ENCODE measurements around the gene CABP7. TPM values are rescaled to one million over a fixed set of nuclear protein-coding genes. Genes with fewer than 3 reads are reported as not detected.

Gene CABP7
- total RNA-seq, 1 experiment from 2014 or later: not detected

GRCh38 chr22:29758959-29759358 lies 39.2 kb downstream of the CABP7 start:
- intact Hi-C loops (cut with micrococcal nuclease; ENCODE audit: unreplicated experiment): no loop called here
- H3K36me3 ChIP-seq (ENCODE audit: insufficient read depth, low read length, poor library complexity, severe bottlenecking): no peaks in the 10 kb centered on the region
- ChIA-PET CTCF (no interaction called here), POLR2A (ENCODE audit: low non-redundant PET) (no interaction called here)
- TF ChIP-seq EZH2 (IDR thresholded peaks at IDR 0.05; ENCODE audit: borderline replicate concordance, low read depth, low read length, poor library complexity, severe bottlenecking): no peak
- TF ChIP-seq CTCF (conservative IDR thresholded peaks at IDR 0.05; ENCODE audit: low read depth, low read length): no peak
- BruUV-seq (replicated peaks): no TSS peak
- H3K4me3 ChIP-seq (ENCODE audit: low read depth, low read length, poor library complexity, severe bottlenecking): no peak overlapping the region
- no peaks in the 10 kb centered on the region for H3K27me3 ChIP-seq (replicated peaks; ENCODE audit: insufficient read depth, low read depth, low read length, poor library complexity)
- H3K27ac ChIP-seq (ENCODE audit: low read depth, low read length, poor library complexity, severe bottlenecking): no peak overlapping the region
- no peak for DNase-seq (ENCODE audit: low spot score)
- H3K4me1 ChIP-seq (ENCODE audit: insufficient read depth, low read length, poor library complexity, severe bottlenecking): peaks cover 8% of the 10 kb centered on the region
- no peaks in the 10 kb centered on the region for H3K9me3 ChIP-seq (ENCODE audit: low read depth, low read length, poor library complexity, severe bottlenecking)

- Histone ChIP-seq H3K36me3 (ENCODE audit: insufficient read depth, low read length, poor library complexity, severe bottlenecking) (no peaks in the 10 kb centered on the region), H3K9me3 (ENCODE audit: low read depth, low read length, poor library complexity, severe bottlenecking) (no peaks in the 10 kb centered on the region), H3K27me3 (replicated peaks; ENCODE audit: insufficient read depth, low read depth, low read length, poor library complexity) (no peaks in the 10 kb centered on the region), H3K27ac (ENCODE audit: low read depth, low read length, poor library complexity, severe bottlenecking) (no peak overlapping the region), H3K4me3 (ENCODE audit: low read depth, low read length, poor library complexity, severe bottlenecking) (no peak overlapping the region), H3K4me1 (ENCODE audit: insufficient read depth, low read length, poor library complexity, severe bottlenecking) (peaks cover 8% of the 10 kb centered on the region)
- DNase-seq (ENCODE audit: low spot score): no peak
- no peak for TF ChIP-seq CTCF (conservative IDR thresholded peaks at IDR 0.05; ENCODE audit: low read depth, low read length)
- TF ChIP-seq EZH2 (IDR thresholded peaks at IDR 0.05; ENCODE audit: borderline replicate concordance, low read depth, low read length, poor library complexity, severe bottlenecking): no peak
- ChIA-PET CTCF (no interaction called here), POLR2A (ENCODE audit: low non-redundant PET) (no interaction called here)
- intact Hi-C loops (cut with micrococcal nuclease; ENCODE audit: unreplicated experiment): no loop called here
- no TSS peak for BruUV-seq (replicated peaks)
These were observed 42.5 kb downstream of the CABP7 start for GRCh38 chr22:29762263-29762662.

- DNase-seq (ENCODE audit: low spot score): peak; percentile 14
- no peaks in the 10 kb centered on the region for H3K4me1 ChIP-seq (ENCODE audit: insufficient read depth, low read length, poor library complexity, severe bottlenecking)
- no peaks in the 10 kb centered on the region for H3K27me3 ChIP-seq (replicated peaks; ENCODE audit: insufficient read depth, low read depth, low read length, poor library complexity)
- H3K27ac ChIP-seq (ENCODE audit: low read depth, low read length, poor library complexity, severe bottlenecking): peak overlapping the region; percentile 95
- BruUV-seq (replicated peaks): TSS peak; percentile 74
- TF ChIP-seq EZH2 (IDR thresholded peaks at IDR 0.05; ENCODE audit: borderline replicate concordance, low read depth, low read length, poor library complexity, severe bottlenecking) (no peak), CTCF (conservative IDR thresholded peaks at IDR 0.05; ENCODE audit: low read depth, low read length) (no peak)
- POLR2A ChIA-PET (ENCODE audit: low non-redundant PET): no interaction called here
- peak overlapping the region; percentile 86 for H3K4me3 ChIP-seq (ENCODE audit: low read depth, low read length, poor library complexity, severe bottlenecking)
- peaks cover 18% of the 10 kb centered on the region for H3K36me3 ChIP-seq (ENCODE audit: insufficient read depth, low read length, poor library complexity, severe bottlenecking)
- CTCF ChIA-PET: interaction anchor here (0.5 to 0.7 kb wide), 4 partner anchors 29 to 631 kb away, joined by 3 to 6 read pairs (median 4); no protein-coding TSS in a partner anchor
- no peaks in the 10 kb centered on the region for H3K9me3 ChIP-seq (ENCODE audit: low read depth, low read length, poor library complexity, severe bottlenecking)
- intact Hi-C loops (cut with micrococcal nuclease; ENCODE audit: unreplicated experiment): no loop called here
These were observed 46.3 kb downstream of the CABP7 start for GRCh38 chr22:29765905-29766631.

Measured in A673 (cell line).